ENCODE measurements around the gene GLIPR1L1.

The GLIPR1L1 gene

GRCh38 chr12:75354011-75354410, 19.5 kb downstream of the GLIPR1L1 start:
- H3K27me3 ChIP-seq (ENCODE audit: control insufficient read depth, insufficient read depth, low read length) = no peaks in the 10 kb centered on the region
- H3K4me2 ChIP-seq (ENCODE audit: low read length) = no peak overlapping the region
- no peaks in the 10 kb centered on the region for H3K4me1 ChIP-seq (ENCODE audit: control insufficient read depth, insufficient read depth, low read length)
- H3K4me3 ChIP-seq (ENCODE audit: low read length) = no peak overlapping the region
- no peaks in the 10 kb centered on the region for H3K9me3 ChIP-seq (replicated peaks; ENCODE audit: low read length)
- no peaks in the 10 kb centered on the region for H3K36me3 ChIP-seq (ENCODE audit: insufficient read depth, low read length)
- H3K9ac ChIP-seq (ENCODE audit: low read depth, low read length) = no peak overlapping the region

DNA sequence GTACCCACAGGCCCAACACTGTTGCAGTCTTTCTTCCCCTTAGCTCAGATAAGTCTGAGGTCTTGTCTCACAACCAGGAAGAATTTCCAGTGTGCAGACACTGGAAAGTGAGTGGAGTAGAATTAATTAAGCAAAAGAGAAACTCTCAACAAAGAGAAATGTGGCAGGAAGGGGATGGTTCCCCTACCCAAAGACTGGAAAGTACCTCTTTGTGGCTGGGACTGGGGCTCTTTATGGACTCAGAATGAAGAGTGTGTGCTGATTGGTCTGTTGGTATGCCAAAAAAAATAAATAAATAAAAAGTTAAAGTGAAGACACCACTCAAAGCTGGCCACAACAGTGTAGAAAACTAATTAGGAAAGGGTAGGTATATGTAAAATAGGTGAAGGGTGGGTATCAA, 26.4 kb downstream of the GLIPR1L1 start:
- H3K4me3 ChIP-seq (ENCODE audit: low read length) = no peak overlapping the region
- H3K9me3 ChIP-seq (replicated peaks; ENCODE audit: low read length) = no peaks in the 10 kb centered on the region
- no peak overlapping the region for H3K4me2 ChIP-seq (ENCODE audit: low read length)
- no peak overlapping the region for H3K9ac ChIP-seq (ENCODE audit: low read depth, low read length)
- H3K4me1 ChIP-seq (ENCODE audit: control insufficient read depth, insufficient read depth, low read length) = peaks cover 3% of the 10 kb centered on the region
- no peaks in the 10 kb centered on the region for H3K27me3 ChIP-seq (ENCODE audit: control insufficient read depth, insufficient read depth, low read length)
- H3K36me3 ChIP-seq (ENCODE audit: insufficient read depth, low read length) = no peaks in the 10 kb centered on the region

DNA sequence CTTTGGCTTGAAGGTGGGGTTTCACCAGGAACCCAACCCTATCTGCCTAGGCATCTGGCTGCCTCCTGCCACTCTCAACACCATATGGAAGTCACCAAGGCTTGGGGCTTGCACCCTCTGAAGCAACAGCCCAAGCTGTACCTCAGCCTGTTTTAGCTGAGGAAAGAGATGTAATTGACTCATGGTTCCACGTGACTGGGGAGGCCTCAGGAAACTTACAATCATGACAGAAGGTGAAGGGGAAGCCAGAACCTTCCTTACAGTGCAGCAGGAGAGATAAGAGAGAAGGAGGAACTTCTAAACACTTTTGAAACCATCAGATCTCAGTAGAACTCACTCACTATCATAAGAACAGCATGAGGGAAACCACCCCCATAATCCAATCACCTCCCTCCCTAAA, 26.9 kb downstream of the GLIPR1L1 start:
- no peaks in the 10 kb centered on the region for H3K36me3 ChIP-seq (ENCODE audit: insufficient read depth, low read length)
- H3K27me3 ChIP-seq (ENCODE audit: control insufficient read depth, insufficient read depth, low read length) = no peaks in the 10 kb centered on the region
- peaks cover 7% of the 10 kb centered on the region for H3K4me1 ChIP-seq (ENCODE audit: control insufficient read depth, insufficient read depth, low read length)
- H3K4me2 ChIP-seq (ENCODE audit: low read length) = no peak overlapping the region
- H3K4me3 ChIP-seq (ENCODE audit: low read length) = no peak overlapping the region
- H3K9ac ChIP-seq (ENCODE audit: low read depth, low read length) = no peak overlapping the region
- H3K9me3 ChIP-seq (replicated peaks; ENCODE audit: low read length) = no peaks in the 10 kb centered on the region

DNA sequence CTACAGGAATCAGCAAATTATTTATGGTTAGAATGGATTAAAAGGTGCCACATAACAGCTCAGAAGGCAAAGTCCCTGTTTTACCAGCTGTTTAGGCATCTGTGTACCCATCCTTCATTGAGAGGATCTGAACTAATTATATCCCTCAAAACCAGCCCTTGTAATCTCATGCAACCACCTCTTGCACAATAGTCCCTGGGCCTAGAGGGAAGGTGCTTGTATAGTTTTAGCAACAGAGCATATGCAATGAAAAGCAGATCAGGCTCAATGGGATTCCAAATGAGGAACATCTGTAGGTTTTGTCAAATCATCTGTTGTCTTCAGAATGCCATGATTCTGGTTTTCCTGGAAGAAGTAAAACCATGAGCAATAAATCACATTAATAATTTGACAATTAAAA, 30.4 kb downstream of the GLIPR1L1 start:
- Histone ChIP-seq H3K4me2 (ENCODE audit: low read length) (no peak overlapping the region), H3K9ac (ENCODE audit: low read depth, low read length) (no peak overlapping the region), H3K4me3 (ENCODE audit: low read length) (no peak overlapping the region), H3K36me3 (ENCODE audit: insufficient read depth, low read length) (no peaks in the 10 kb centered on the region), H3K4me1 (ENCODE audit: control insufficient read depth, insufficient read depth, low read length) (peaks cover 13% of the 10 kb centered on the region), H3K9me3 (replicated peaks; ENCODE audit: low read length) (no peaks in the 10 kb centered on the region), H3K27me3 (ENCODE audit: control insufficient read depth, insufficient read depth, low read length) (no peaks in the 10 kb centered on the region)

DNA sequence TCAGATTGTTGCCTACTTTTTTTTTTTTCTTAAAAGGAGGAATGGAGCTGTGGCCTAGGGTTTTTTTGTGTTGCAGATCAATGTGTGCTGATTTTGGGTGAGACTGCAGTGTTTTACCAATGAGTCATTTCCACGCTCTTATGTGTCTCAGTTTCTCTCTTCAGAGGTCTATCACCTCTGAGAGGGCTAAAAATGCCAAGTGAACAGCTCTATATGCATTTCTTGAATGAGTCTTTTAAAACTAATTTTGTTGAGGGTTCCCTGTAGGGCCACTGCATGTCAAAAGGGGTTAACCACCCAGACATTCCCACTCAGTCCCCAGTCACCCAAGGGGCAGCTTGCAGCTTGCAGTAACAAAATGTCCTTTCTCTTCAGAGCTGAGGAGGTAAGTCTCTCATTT, 32.2 kb downstream of the GLIPR1L1 start:
- Histone ChIP-seq H3K4me3 (ENCODE audit: low read length) (no peak overlapping the region), H3K9ac (ENCODE audit: low read depth, low read length) (no peak overlapping the region), H3K27me3 (ENCODE audit: control insufficient read depth, insufficient read depth, low read length) (no peaks in the 10 kb centered on the region), H3K4me2 (ENCODE audit: low read length) (peak overlapping the region; percentile 30), H3K9me3 (replicated peaks; ENCODE audit: low read length) (no peaks in the 10 kb centered on the region), H3K4me1 (ENCODE audit: control insufficient read depth, insufficient read depth, low read length) (peaks cover 13% of the 10 kb centered on the region), H3K36me3 (ENCODE audit: insufficient read depth, low read length) (no peaks in the 10 kb centered on the region)

- Histone ChIP-seq H3K9ac (ENCODE audit: low read depth, low read length) (no peak overlapping the region), H3K4me1 (ENCODE audit: control insufficient read depth, insufficient read depth, low read length) (no peaks in the 10 kb centered on the region), H3K9me3 (replicated peaks; ENCODE audit: low read length) (no peaks in the 10 kb centered on the region)
These were observed 40.5 kb downstream of the GLIPR1L1 start for GRCh38 chr12:75374971-75375370.

GRCh38 chr12:75378354-75378753, 43.9 kb downstream of the GLIPR1L1 start:
- H3K4me1 ChIP-seq (ENCODE audit: control insufficient read depth, insufficient read depth, low read length) = no peaks in the 10 kb centered on the region
- H3K4me2 ChIP-seq (ENCODE audit: low read length) = no peak overlapping the region
- no peaks in the 10 kb centered on the region for H3K9me3 ChIP-seq (replicated peaks; ENCODE audit: low read length)
- no peak overlapping the region for H3K9ac ChIP-seq (ENCODE audit: low read depth, low read length)
- H3K36me3 ChIP-seq (ENCODE audit: insufficient read depth, low read length) = no peaks in the 10 kb centered on the region
- no peaks in the 10 kb centered on the region for H3K27me3 ChIP-seq (ENCODE audit: control insufficient read depth, insufficient read depth, low read length)
- no peak overlapping the region for H3K4me3 ChIP-seq (ENCODE audit: low read length)

More at GRCh38 chr12:75374971-75375370, 40.5 kb downstream of the GLIPR1L1 start:
- H3K36me3 ChIP-seq (ENCODE audit: insufficient read depth, low read length) = no peaks in the 10 kb centered on the region
- no peaks in the 10 kb centered on the region for H3K27me3 ChIP-seq (ENCODE audit: control insufficient read depth, insufficient read depth, low read length)
- H3K4me3 ChIP-seq (ENCODE audit: low read length) = no peak overlapping the region
- H3K4me2 ChIP-seq (ENCODE audit: low read length) = no peak overlapping the region

DNA sequence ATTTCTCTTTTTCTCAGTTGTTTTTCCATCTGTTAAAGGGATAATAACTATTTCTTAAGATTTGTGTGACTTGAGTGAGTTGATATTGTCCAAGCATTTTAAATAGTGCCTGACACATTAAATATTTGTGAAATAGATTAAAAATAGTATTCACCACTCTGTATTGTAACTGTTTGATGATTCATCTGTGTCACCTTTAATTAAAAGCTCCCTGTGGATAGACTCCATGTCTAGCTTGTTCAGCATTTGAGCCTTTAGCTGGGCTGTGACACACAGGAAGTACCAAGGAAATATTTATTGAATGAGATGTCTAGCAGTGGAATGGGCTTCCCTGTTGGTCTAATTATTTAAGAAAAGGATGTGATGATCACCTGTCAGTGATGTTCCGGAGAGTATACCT, 54.6 kb downstream of the GLIPR1L1 start:
- peak overlapping the region; percentile 89 for H3K4me2 ChIP-seq (ENCODE audit: low read length)
- peaks cover 26% of the 10 kb centered on the region for H3K4me1 ChIP-seq (ENCODE audit: control insufficient read depth, insufficient read depth, low read length)
- no peaks in the 10 kb centered on the region for H3K9me3 ChIP-seq (replicated peaks; ENCODE audit: low read length)
- no peak overlapping the region for H3K4me3 ChIP-seq (ENCODE audit: low read length)
- H3K27me3 ChIP-seq (ENCODE audit: control insufficient read depth, insufficient read depth, low read length) = no peaks in the 10 kb centered on the region
- no peak overlapping the region for H3K9ac ChIP-seq (ENCODE audit: low read depth, low read length)
- no peaks in the 10 kb centered on the region for H3K36me3 ChIP-seq (ENCODE audit: insufficient read depth, low read length)

- Histone ChIP-seq H3K9ac (ENCODE audit: low read depth, low read length) (peak overlapping the region; percentile 48), H3K4me3 (ENCODE audit: low read length) (peak overlapping the region; percentile 64), H3K9me3 (replicated peaks; ENCODE audit: low read length) (no peaks in the 10 kb centered on the region), H3K4me1 (ENCODE audit: control insufficient read depth, insufficient read depth, low read length) (peaks cover 26% of the 10 kb centered on the region), H3K27me3 (ENCODE audit: control insufficient read depth, insufficient read depth, low read length) (no peaks in the 10 kb centered on the region), H3K36me3 (ENCODE audit: insufficient read depth, low read length) (no peaks in the 10 kb centered on the region), H3K4me2 (ENCODE audit: low read length) (peak overlapping the region; percentile 89)
These were observed 55.2 kb downstream of the GLIPR1L1 start for GRCh38 chr12:75389706-75390105.

DNA sequence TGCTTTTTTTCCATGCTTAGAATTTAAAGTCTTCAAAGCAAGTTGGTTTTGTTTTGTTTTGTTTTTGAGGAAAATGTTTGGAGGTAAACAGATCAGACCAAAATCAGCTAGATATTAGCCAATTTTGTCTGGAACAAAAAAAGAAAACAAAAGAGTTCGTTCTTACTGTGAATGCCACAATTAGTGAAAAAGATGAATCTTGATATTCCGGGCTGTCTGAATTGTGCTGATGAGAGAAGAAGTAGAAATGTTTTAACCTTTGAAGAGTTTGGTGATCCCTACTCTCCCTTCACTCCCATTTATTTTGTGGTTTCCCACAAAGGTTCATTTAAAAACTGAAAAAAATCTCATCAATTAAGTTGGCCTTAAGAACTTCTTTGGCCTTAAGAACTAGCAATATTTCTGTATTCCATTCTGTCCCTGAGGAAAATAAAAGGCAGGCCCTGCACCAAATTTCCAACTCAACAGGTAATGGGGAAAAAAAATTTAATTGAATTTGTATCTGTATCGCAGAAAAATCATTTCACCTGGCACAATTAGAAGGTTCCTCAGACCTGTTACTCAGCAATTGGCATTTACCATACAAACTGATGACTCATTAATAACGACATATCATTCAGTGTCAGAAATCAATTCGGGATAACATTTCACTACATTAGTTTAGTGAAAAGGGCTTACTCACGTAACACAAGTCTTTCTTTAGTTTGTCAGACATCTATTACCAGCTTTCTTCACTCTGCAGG, 55.9 kb downstream of the GLIPR1L1 start:
- Histone ChIP-seq H3K4me3 (ENCODE audit: low read length) (peak overlapping the region; percentile 64), H3K9ac (ENCODE audit: low read depth, low read length) (peak overlapping the region; percentile 48), H3K4me1 (ENCODE audit: control insufficient read depth, insufficient read depth, low read length) (peaks cover 26% of the 10 kb centered on the region), H3K4me2 (ENCODE audit: low read length) (peak overlapping the region; percentile 89), H3K9me3 (replicated peaks; ENCODE audit: low read length) (no peaks in the 10 kb centered on the region), H3K27me3 (ENCODE audit: control insufficient read depth, insufficient read depth, low read length) (no peaks in the 10 kb centered on the region), H3K36me3 (ENCODE audit: insufficient read depth, low read length) (no peaks in the 10 kb centered on the region)

GRCh38 chr12:75390899-75391538, 56.5 kb downstream of the GLIPR1L1 start, which contains the start of gene GLIPR1L2:
GLIPR1L2 (plus strand) TSS chr12:75391089; CDS start chr12:75391117, 28 bp downstream.
- Histone ChIP-seq H3K36me3 (ENCODE audit: insufficient read depth, low read length) (no peaks in the 10 kb centered on the region), H3K9me3 (replicated peaks; ENCODE audit: low read length) (no peaks in the 10 kb centered on the region)

GRCh38 chr12:75404231-75404630, 69.8 kb downstream of the GLIPR1L1 start:
- H3K4me3 ChIP-seq (ENCODE audit: low read length) = no peak overlapping the region
- H3K4me2 ChIP-seq (ENCODE audit: low read length) = no peak overlapping the region
- no peak overlapping the region for H3K9ac ChIP-seq (ENCODE audit: low read depth, low read length)
- H3K27me3 ChIP-seq (ENCODE audit: control insufficient read depth, insufficient read depth, low read length) = no peaks in the 10 kb centered on the region
- H3K9me3 ChIP-seq (replicated peaks; ENCODE audit: low read length) = no peaks in the 10 kb centered on the region
- no peaks in the 10 kb centered on the region for H3K4me1 ChIP-seq (ENCODE audit: control insufficient read depth, insufficient read depth, low read length)
- no peaks in the 10 kb centered on the region for H3K36me3 ChIP-seq (ENCODE audit: insufficient read depth, low read length)

More at GRCh38 chr12:75390899-75391538, 56.5 kb downstream of the GLIPR1L1 start, which contains the start of gene GLIPR1L2:
- H3K4me2 ChIP-seq (ENCODE audit: low read length) = peak within 1 kb of the TSS; percentile 89
- peak within 1 kb of the TSS; percentile 74 for H3K4me3 ChIP-seq (ENCODE audit: low read length)
- H3K9ac ChIP-seq (ENCODE audit: low read depth, low read length) = peak within 1 kb of the TSS; percentile 84
- H3K4me1 ChIP-seq (ENCODE audit: control insufficient read depth, insufficient read depth, low read length) = peaks cover 26% of the 10 kb centered on the region
- H3K27me3 ChIP-seq (ENCODE audit: control insufficient read depth, insufficient read depth, low read length) = no peaks in the 10 kb centered on the region

Data from skeletal muscle satellite cell (primary cell).